GM13976 (cell line): ENCODE data around the gene ST3GAL3.

Experiments
- DNase-seq: peaks from one replicate; pipeline ENCODE4 v3.0.0; 2012; ENCODE audit warnings: low spot score
- in situ Hi-C: fragments of 300-500 bp; cut with MboI; formaldehyde crosslinking; loops from one replicate; pipeline ENCODE4 v1.12.0; 2022; ENCODE audit warnings: low sequenced_read_pairs, mixed read lengths, inconsistent platforms; ENCODE audit not compliant: unreplicated experiment
- TF ChIP-seq, protein P1 (sequence below): IDR thresholded peaks from 2 replicates; pipeline ENCODE4 v1.5.1; 2012; ENCODE audit warnings: borderline replicate concordance, mild to moderate bottlenecking; ENCODE audit not compliant: insufficient read depth; ENCODE audit errors: extremely low read depth, missing control alignments, control extremely low read depth

Gene ST3GAL3

GRCh38 chr1:43686801-43687200, 20.5 kb upstream of the ST3GAL3 start:
- TF ChIP-seq, protein P1, sequence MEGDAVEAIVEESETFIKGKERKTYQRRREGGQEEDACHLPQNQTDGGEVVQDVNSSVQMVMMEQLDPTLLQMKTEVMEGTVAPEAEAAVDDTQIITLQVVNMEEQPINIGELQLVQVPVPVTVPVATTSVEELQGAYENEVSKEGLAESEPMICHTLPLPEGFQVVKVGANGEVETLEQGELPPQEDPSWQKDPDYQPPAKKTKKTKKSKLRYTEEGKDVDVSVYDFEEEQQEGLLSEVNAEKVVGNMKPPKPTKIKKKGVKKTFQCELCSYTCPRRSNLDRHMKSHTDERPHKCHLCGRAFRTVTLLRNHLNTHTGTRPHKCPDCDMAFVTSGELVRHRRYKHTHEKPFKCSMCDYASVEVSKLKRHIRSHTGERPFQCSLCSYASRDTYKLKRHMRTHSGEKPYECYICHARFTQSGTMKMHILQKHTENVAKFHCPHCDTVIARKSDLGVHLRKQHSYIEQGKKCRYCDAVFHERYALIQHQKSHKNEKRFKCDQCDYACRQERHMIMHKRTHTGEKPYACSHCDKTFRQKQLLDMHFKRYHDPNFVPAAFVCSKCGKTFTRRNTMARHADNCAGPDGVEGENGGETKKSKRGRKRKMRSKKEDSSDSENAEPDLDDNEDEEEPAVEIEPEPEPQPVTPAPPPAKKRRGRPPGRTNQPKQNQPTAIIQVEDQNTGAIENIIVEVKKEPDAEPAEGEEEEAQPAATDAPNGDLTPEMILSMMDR, result no peak
- in situ Hi-C loops, result no loop called here
- no peak for DNase-seq

DNA sequence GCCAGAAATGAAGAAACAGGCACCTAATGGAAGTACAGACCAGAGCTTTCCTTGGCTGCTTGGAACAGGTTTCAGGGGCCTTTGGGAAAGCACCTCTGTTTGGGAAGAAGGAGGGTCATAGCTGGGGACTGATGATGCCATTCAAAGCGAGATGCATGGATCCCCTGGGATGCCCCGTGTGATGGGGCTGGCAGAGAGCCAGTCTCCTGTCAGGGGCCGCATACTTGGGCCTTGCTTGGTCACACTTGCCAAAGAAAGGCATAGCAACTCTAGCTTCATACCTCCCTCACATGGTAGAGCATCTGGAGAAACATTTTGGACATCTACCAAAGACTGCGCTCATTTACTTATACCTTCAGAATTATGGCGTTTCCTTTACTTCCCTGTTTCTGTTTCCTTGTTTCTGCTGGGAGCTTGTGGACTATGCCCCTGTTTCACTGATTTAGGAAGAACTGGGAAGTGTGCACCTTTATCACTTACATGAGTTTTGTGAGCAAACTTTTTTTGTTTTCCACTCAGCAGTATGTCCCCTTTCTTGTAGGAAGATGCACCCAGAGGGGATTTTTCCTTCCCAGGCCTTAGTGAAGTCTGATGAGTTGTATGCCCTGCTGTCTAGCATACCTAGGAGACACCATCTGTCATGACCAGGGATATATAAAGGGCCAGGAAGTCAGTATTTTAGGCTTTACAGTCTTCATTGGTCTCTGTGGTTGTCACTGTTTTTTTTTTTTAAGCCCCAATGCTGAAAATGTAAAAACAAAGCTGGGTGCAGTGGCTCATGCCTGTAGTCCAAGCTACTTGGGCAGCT, 19.8 kb upstream of the ST3GAL3 start:
- TF ChIP-seq, protein P1, result no peak
- DNase-seq, result no peak
- in situ Hi-C loops, result no loop called here

DNA sequence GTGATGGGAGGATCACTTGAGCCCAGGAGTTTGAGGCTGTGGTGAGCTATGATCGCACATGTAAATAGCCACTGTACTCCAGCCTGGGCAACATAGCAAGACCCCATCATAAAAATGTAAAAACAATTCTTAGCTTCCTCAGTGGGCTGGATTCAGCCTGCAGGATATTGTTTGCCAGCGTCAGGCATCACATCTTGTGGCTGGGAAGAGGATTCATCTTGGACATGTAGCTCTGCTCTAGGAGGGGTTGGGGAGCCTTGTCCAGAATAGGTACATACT, 19.3 kb upstream of the ST3GAL3 start:
- TF ChIP-seq, protein P1, result no peak
- DNase-seq, result no peak
- in situ Hi-C loops, result no loop called here

- TF ChIP-seq, protein P1, result no peak
- DNase-seq, result no peak
- in situ Hi-C loops, result no loop called here
These were observed 18.7 kb upstream of the ST3GAL3 start for GRCh38 chr1:43688594-43689000.

GRCh38 chr1:43689289-43689688, 18.0 kb upstream of the ST3GAL3 start:
- TF ChIP-seq, protein P1, result no peak
- in situ Hi-C loops, result no loop called here
- no peak for DNase-seq

DNA sequence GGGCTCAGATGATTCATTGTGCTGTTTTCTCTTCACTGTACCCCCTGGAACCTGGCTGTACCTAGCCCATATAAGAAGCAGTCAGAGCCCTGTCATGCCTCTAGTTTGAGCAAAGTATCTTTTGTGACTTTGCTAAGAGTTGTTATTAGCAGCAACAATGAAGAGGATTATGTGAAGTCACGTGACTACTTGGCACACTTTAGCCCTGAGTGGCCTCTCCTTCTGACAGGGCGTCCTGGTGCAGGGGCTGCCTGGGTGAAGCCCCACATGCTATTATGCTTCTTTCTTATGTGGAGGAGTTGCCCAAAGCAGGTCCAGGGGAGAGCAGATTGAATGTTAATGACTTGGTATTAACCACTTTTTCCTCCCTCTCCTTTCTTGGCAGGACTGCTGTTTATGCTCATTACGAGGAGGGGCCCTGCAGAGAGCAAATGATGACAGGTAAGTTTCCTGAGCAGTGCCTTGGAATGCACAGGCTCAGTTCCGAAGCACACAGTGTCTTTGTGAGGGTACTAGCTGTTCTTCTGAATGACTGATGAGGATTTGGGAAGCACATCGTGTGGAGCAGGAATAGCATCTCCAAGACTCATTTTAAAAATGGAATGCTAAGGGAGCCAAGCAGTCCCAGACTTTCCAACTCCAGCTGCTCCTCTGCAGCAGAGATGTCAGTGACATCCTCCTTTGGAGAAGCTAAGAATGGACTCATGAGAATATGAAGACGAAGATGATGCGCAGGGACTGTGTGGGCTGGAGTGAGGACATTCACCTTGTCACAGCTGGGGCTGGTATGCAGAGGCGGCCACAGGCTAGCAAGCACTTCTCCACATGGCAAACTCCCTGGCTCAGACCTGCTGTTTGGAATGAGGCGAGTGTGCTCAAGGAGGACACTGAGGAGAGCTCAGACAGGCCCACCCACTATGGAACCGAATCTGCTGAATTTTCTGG, 15.2 kb upstream of the ST3GAL3 start:
- DNase-seq, result no peak
- in situ Hi-C loops, result no loop called here
- TF ChIP-seq, protein P1, result no peak
